Transverse colon (tissue), 4 donors: Measurements from ENCODE around the gene SEC14L1. TPM values are rescaled to one million over a fixed set of nuclear protein-coding genes. Genes with fewer than 3 reads are reported as not detected.

Source experiments
- DNase-seq: peaks from one replicate; pipeline ENCODE4 v3.0.0-alpha.2; 2019
- H3K27ac ChIP-seq, 4 donors: fragments of 200-600 bp; sonication (generic); 2 replicates each; pipeline ENCODE4 v1.5.1; 2016 to 2018; ENCODE audit warnings: inconsistent platforms in 4 of 4
- H3K27me3 ChIP-seq: fragments of 200-600 bp; sonication (generic); 2 replicates; pipeline ENCODE4 v1.5.1; 2017; ENCODE audit warnings: inconsistent platforms
- H3K36me3 ChIP-seq, 4 donors: fragments of 200-600 bp; sonication (generic); 2 replicates each; pipeline ENCODE4 v1.5.1; 2017 to 2019; ENCODE audit warnings: inconsistent platforms in 4 of 4
- H3K4me1 ChIP-seq, 4 donors: fragments of 200-600 bp; sonication (generic); 2 replicates each; pipeline ENCODE4 v1.5.1; 2017 to 2020; ENCODE audit warnings: inconsistent platforms in 4 of 4
- H3K4me3 ChIP-seq, 4 donors: fragments of 200-600 bp; sonication (generic); 1 replicate in 1 of 4; 2 replicates in 3 of 4; pipeline versions ENCODE4 v1.5.1 to v1.6.1; 2017 to 2019; ENCODE audit warnings: inconsistent platforms in 4 of 4
- H3K9me3 ChIP-seq, 2 donors: fragments of 200-600 bp; sonication (generic); 2 replicates each; pipeline ENCODE4 v1.5.1; 2017 to 2019; ENCODE audit warnings: inconsistent platforms in 2 of 2
- CTCF ChIP-seq, 5 experiments: fragments of 200-600 bp in 3 of 5; fragments of 450-650 bp in 2 of 5; sonication (generic) in 3 of 5; IDR thresholded peaks; 1 replicate in 2 of 5; 2 replicates in 3 of 5; pipeline ENCODE4 v1.5.1; 2016 to 2017; ENCODE audit warnings: antibody characterized with exemption in 5 of 5, inconsistent platforms in 3 of 5, mild to moderate bottlenecking in 2 of 5, moderate library complexity in 1 of 5
- EP300 ChIP-seq: sonication (generic); formaldehyde crosslinking; IDR thresholded peaks from one replicate; pipeline ENCODE4 v1.6.1; 2017; ENCODE audit warnings: antibody characterized with exemption, low read depth
- POLR2A ChIP-seq: fragments of 450-650 bp; IDR thresholded peaks from one replicate; pipeline ENCODE4 v1.6.1; 2016; ENCODE audit warnings: antibody characterized with exemption, mild to moderate bottlenecking, moderate library complexity
- POLR2AphosphoS5 ChIP-seq, 3 donors: sonication (generic); formaldehyde crosslinking; IDR thresholded peaks; one replicate each; pipeline ENCODE4 v1.6.1; 2016; ENCODE audit warnings: antibody characterized with exemption in 3 of 3
- WGBS, 2 donors: methylation state at CpG; one replicate each; pipeline ENCODE4 v1.1.5; 2018; ENCODE audit warnings: low coverage in 1 of 2; 5-methylcytosine and 5-hydroxymethylcytosine counted together
- in situ Hi-C, 4 donors: fragments of 200-750 bp; cut with MboI; loops; one replicate each; pipeline versions ENCODE4 v1.15.0 to v1.15.1; 2017; ENCODE audit warnings: low sequenced_read_pairs in 3 of 4, low pct_ligation_motif_present in 1 of 4, low pct_unique_long_range_greater_than_20kb in 1 of 4
- intact Hi-C: fragments of 100-400 bp; cut with DNase I; formaldehyde crosslinking; loops from one replicate; pipeline ENCODE4 v1.15.1; 2023; ENCODE audit warnings: low total_unique reads
- total RNA-seq, 4 donors: library from RNA; depleted of rRNA; stranded (reverse); fragments of >200 nt; gene quantifications; one replicate each; pipeline ENCODE4 v1.1.0, GENCODE V29; 2016

SEC14L1 gene
- total RNA-seq, 4 donors from 2014 or later, result 16.8 to 34.6 (median 23.8) TPM

- intact Hi-C loops (no loop called here), in situ Hi-C loops (no loop called here)
- WGBS, 2 donors, result 92% methylated on average over 5 to 6 of the region's 6 CpGs
- Histone ChIP-seq H3K36me3 (peaks cover 0 to 18% (median 0%) of the 10 kb centered on the region in 4 donors), H3K4me1 (no peaks in the 10 kb centered on the region), H3K27ac (no peak overlapping the region), H3K9me3 (peaks cover 18 to 23% of the 10 kb centered on the region in 2 donors), H3K27me3 (no peaks in the 10 kb centered on the region), H3K4me3 (no peak overlapping the region)
- TF ChIP-seq POLR2A (no peak), POLR2AphosphoS5 (IDR thresholded peaks at IDR 0.05) (no peak), CTCF (IDR thresholded peaks at IDR 0.05) (no peak), EP300 (no peak)
- DNase-seq, result no peak
Measured at GRCh38 chr17:77173104-77173503, 32.3 kb downstream of the SEC14L1 start.

GRCh38 chr17:77174928-77175661 lies 34.3 kb downstream of the SEC14L1 start:
- in situ Hi-C loops, result no loop called here
- H3K27ac ChIP-seq, result no peak overlapping the region
- no peak overlapping the region for H3K4me3 ChIP-seq
- H3K36me3 ChIP-seq, result peaks cover 0 to 18% (median 0%) of the 10 kb centered on the region in 4 donors
- no peak for TF ChIP-seq POLR2A
- H3K9me3 ChIP-seq, result peaks cover 16 to 23% of the 10 kb centered on the region in 2 donors
- intact Hi-C loops, result no loop called here
- DNase-seq, result no peak
- no peaks in the 10 kb centered on the region for H3K4me1 ChIP-seq
- 93 to 96% methylated on average over 7 to 10 of the region's 10 CpGs for WGBS, 2 donors
- H3K27me3 ChIP-seq, result no peaks in the 10 kb centered on the region

GRCh38 chr17:77177002-77177741 lies 36.4 kb downstream of the SEC14L1 start:
- H3K9me3 ChIP-seq, result peaks cover 16 to 23% of the 10 kb centered on the region in 2 donors
- 89 to 90% methylated on average over 3 of the region's 3 CpGs for WGBS, 2 donors
- no peak overlapping the region for H3K27ac ChIP-seq
- in situ Hi-C loops, result no loop called here
- H3K4me1 ChIP-seq, result peaks cover 0 to 12% (median 4%) of the 10 kb centered on the region in 4 donors
- H3K4me3 ChIP-seq, result no peak overlapping the region
- DNase-seq, result no peak
- intact Hi-C loops, result no loop called here
- TF ChIP-seq CTCF (IDR thresholded peaks at IDR 0.05) (no peak), POLR2AphosphoS5 (IDR thresholded peaks at IDR 0.05) (no peak), EP300 (no peak)
- H3K27me3 ChIP-seq, result no peaks in the 10 kb centered on the region
- H3K36me3 ChIP-seq, result peaks cover 0 to 18% (median 0%) of the 10 kb centered on the region in 4 donors

GRCh38 chr17:77178050-77178449 lies 37.3 kb downstream of the SEC14L1 start:
- H3K4me3 ChIP-seq, result no peak overlapping the region

More at GRCh38 chr17:77178050-77178449, 37.3 kb downstream of the SEC14L1 start:
- H3K9me3 ChIP-seq, result peaks cover 16 to 23% of the 10 kb centered on the region in 2 donors
- intact Hi-C loops (no loop called here), in situ Hi-C loops (no loop called here)
- no peak for DNase-seq
- TF ChIP-seq EP300 (no peak), POLR2AphosphoS5 (IDR thresholded peaks at IDR 0.05) (no peak), POLR2A (no peak), CTCF (IDR thresholded peaks at IDR 0.05) (no peak)
- WGBS, 2 donors, result 88 to 89% methylated on average over 3 to 5 of the region's 5 CpGs
- peaks cover 0 to 18% (median 0%) of the 10 kb centered on the region in 4 donors for H3K36me3 ChIP-seq
- no peaks in the 10 kb centered on the region for H3K27me3 ChIP-seq
- H3K4me1 ChIP-seq, result peaks cover 0 to 18% (median 4%) of the 10 kb centered on the region in 4 donors
- no peak overlapping the region for H3K27ac ChIP-seq
